Sigmoid colon (tissue), 7 donors: Measurements from ENCODE around the gene CHD5. TPM values are rescaled to one million over a fixed set of nuclear protein-coding genes. Genes with fewer than 3 reads are reported as not detected.

ENCODE experiments used
- DNase-seq: peaks from one replicate; pipeline ENCODE4 v3.0.0-alpha.2; 2019
- H3K27ac ChIP-seq, 4 donors: fragments of 200-600 bp; sonication (generic); one replicate each; pipeline ENCODE4 v1.5.1; 2016 to 2019; ENCODE audit warnings: mild to moderate bottlenecking in 1 of 4
- H3K27me3 ChIP-seq, 3 donors: fragments of 200-600 bp; sonication (generic); one replicate each; pipeline ENCODE4 v1.5.1; 2019; ENCODE audit warnings: mild to moderate bottlenecking in 1 of 3
- H3K36me3 ChIP-seq, 4 donors: fragments of 200-600 bp; sonication (generic); one replicate each; pipeline ENCODE4 v1.5.1; 2016 to 2019
- H3K4me1 ChIP-seq, 4 donors: fragments of 200-600 bp; sonication (generic); one replicate each; pipeline ENCODE4 v1.5.1; 2017 to 2019
- H3K4me3 ChIP-seq, 4 donors: fragments of 200-600 bp; sonication (generic); one replicate each; pipeline ENCODE4 v1.5.1; 2017 to 2019; ENCODE audit warnings: mild to moderate bottlenecking in 2 of 4, moderate library complexity in 1 of 4
- H3K9me3 ChIP-seq, 4 donors: fragments of 200-600 bp in 3 of 4; sonication (generic) in 3 of 4; one replicate each; pipeline versions ENCODE4 v1.5.1 to v1.6.1; 2013 to 2019
- CTCF ChIP-seq, 4 experiments: fragments of 450-650 bp in 3 of 4; fragments of 200-600 bp in 1 of 4; IDR thresholded peaks; one replicate each; pipeline ENCODE4 v1.5.1; 2016 to 2019; ENCODE audit warnings: antibody characterized with exemption in 4 of 4, mild to moderate bottlenecking in 3 of 4, moderate library complexity in 2 of 4
- EP300 ChIP-seq, 4 donors: sonication (generic); formaldehyde crosslinking; IDR thresholded peaks; one replicate each; pipeline ENCODE4 v1.6.1; 2017; ENCODE audit warnings: antibody characterized with exemption in 4 of 4
- POLR2A ChIP-seq, 2 donors: fragments of 450-650 bp; IDR thresholded peaks; one replicate each; pipeline ENCODE4 v1.6.1; 2016; ENCODE audit warnings: antibody characterized with exemption in 2 of 2, mild to moderate bottlenecking in 2 of 2, moderate library complexity in 2 of 2
- POLR2AphosphoS5 ChIP-seq, 4 donors: sonication (generic); formaldehyde crosslinking; IDR thresholded peaks; one replicate each; pipeline ENCODE4 v1.6.1; 2017; ENCODE audit warnings: antibody characterized with exemption in 4 of 4
- WGBS, 2 donors: extraction: QIAGEN DNeasy Blood & Tissue Kit; methylation state at CpG; one replicate each; pipeline ENCODE4 v1.1.7; 2013; 5-methylcytosine and 5-hydroxymethylcytosine counted together
- intact Hi-C: fragments of 100-400 bp; cut with DNase I; formaldehyde crosslinking; loops from one replicate; pipeline ENCODE4 v1.15.1; 2023
- polyA plus RNA-seq, 3 donors: library from polyadenylated mRNA; stranded (reverse); fragments of 200-250 nt; gene quantifications; one replicate each; pipeline ENCODE4 v1.2.3, GENCODE V29; 2013
- total RNA-seq, 4 donors: library from RNA; depleted of rRNA; stranded (reverse); fragments of >200 nt; gene quantifications; one replicate each; pipeline ENCODE4 v1.1.0, GENCODE V29; 2016
- donor health status: healthy with polysubstance abuse.
- donor health status: Bipolar disorder and iron deficiency.
- donor health status: healthy.

The CHD5 gene
- total and polyA plus RNA-seq, 7 donors: 0.49 to 2.8 (median 1.4) TPM; not detected in 2

DNA sequence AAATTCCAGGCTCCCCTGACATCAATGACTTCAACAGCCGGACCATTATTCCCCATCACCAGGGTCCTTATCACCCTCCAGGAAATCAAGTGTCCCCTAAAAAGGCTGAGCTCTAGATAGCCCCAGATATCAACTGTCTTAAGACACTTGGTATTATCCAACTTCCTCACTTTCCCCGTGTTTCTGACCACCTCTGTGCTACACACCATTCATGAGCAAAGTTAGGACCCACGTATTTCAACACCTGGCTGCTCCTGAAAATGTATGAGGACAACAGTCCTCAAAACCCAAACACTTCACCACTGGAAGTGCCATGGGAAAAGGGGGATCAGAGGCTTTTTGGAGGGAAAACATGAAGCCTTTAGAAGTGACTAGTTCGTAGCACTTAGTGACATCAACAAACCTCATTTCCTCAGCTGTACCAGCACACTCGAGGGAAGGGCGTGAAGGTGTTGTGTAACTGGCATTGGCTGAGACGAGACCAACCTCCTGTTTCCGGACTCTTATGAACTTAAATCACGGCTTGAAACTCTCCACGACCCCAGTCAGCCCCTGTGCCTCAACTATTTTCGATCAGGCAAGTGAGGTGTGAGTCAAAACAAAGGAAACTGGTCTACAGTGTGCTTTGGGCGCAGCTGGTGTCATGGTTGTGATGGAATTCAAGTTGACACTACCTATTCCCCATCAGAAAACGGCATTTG, 4.1 kb upstream of the CHD5 start:
- no peak for DNase-seq
- no peak overlapping the region for H3K4me3 ChIP-seq
- H3K9me3 ChIP-seq: no peaks in the 10 kb centered on the region
- intact Hi-C loops: no loop called here
- peak overlapping the region in 1 of 4 donors; percentile 43 for H3K27ac ChIP-seq
- peaks cover 2 to 19% (median 14%) of the 10 kb centered on the region in 3 donors for H3K27me3 ChIP-seq
- peaks cover 0 to 37% (median 15%) of the 10 kb centered on the region in 4 donors for H3K36me3 ChIP-seq
- 78 to 84% methylated on average over 13 of the region's 13 CpGs for WGBS, 2 donors
- peaks cover 0 to 26% (median 24%) of the 10 kb centered on the region in 4 donors for H3K4me1 ChIP-seq
- TF ChIP-seq POLR2A (IDR thresholded peaks at IDR 0.05) (no peak), EP300 (IDR thresholded peaks at IDR 0.05) (no peak), CTCF (IDR thresholded peaks at IDR 0.05) (no peak), POLR2AphosphoS5 (IDR thresholded peaks at IDR 0.05) (no peak)

GRCh38 chr1:6183520-6183989, 3.4 kb upstream of the CHD5 start:
- no peak for DNase-seq
- Histone ChIP-seq H3K4me1 (peaks cover 0 to 33% (median 30%) of the 10 kb centered on the region in 4 donors), H3K36me3 (peaks cover 0 to 30% (median 10%) of the 10 kb centered on the region in 4 donors), H3K27ac (no peak overlapping the region), H3K4me3 (no peak overlapping the region), H3K9me3 (no peaks in the 10 kb centered on the region), H3K27me3 (peaks cover 9 to 26% (median 21%) of the 10 kb centered on the region in 3 donors)
- 46 to 63% methylated on average over 6 of the region's 6 CpGs for WGBS, 2 donors
- no peak for TF ChIP-seq POLR2A (IDR thresholded peaks at IDR 0.05)
- no peak for TF ChIP-seq POLR2AphosphoS5 (IDR thresholded peaks at IDR 0.05)
- no peak for TF ChIP-seq CTCF (IDR thresholded peaks at IDR 0.05)
- TF ChIP-seq EP300 (IDR thresholded peaks at IDR 0.05): no peak
- intact Hi-C loops: no loop called here

DNA sequence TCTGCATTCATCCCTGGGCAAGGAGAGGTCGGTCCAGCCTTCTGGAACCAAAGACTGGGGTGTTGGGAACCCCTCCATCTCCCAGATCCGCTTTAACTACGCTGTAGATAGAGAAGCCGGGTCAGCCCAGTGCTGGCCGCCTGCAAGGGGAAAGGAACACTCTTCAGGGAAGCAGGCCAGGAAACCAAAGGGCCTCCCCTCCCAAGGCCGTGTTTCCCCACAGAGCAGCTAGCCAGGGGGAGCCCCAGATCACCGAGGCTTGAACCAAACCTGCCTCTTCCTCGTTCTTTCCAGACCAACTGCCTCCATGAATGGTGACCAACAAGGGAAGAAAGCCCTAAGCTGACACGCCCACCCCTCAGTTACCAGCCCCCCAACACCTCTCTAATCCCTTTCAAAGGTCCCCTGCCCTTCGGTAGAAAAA, 1.2 kb upstream of the CHD5 start:
- no peak for DNase-seq
- H3K36me3 ChIP-seq: peaks cover 0 to 11% (median 8%) of the 10 kb centered on the region in 4 donors
- intact Hi-C loops: no loop called here
- TF ChIP-seq EP300 (IDR thresholded peaks at IDR 0.05): no peak
- no peak for TF ChIP-seq CTCF (IDR thresholded peaks at IDR 0.05)
- no peak for TF ChIP-seq POLR2A (IDR thresholded peaks at IDR 0.05)
- no peak for TF ChIP-seq POLR2AphosphoS5 (IDR thresholded peaks at IDR 0.05)
- H3K9me3 ChIP-seq: no peaks in the 10 kb centered on the region
- WGBS, 2 donors: 10 to 22% methylated on average over 10 of the region's 10 CpGs
- peaks cover 0 to 37% (median 32%) of the 10 kb centered on the region in 4 donors for H3K4me1 ChIP-seq
- H3K4me3 ChIP-seq: no peak overlapping the region
- H3K27me3 ChIP-seq: peaks cover 21 to 48% (median 43%) of the 10 kb centered on the region in 3 donors
- peak overlapping the region in 1 of 4 donors; percentile 69 for H3K27ac ChIP-seq

DNA sequence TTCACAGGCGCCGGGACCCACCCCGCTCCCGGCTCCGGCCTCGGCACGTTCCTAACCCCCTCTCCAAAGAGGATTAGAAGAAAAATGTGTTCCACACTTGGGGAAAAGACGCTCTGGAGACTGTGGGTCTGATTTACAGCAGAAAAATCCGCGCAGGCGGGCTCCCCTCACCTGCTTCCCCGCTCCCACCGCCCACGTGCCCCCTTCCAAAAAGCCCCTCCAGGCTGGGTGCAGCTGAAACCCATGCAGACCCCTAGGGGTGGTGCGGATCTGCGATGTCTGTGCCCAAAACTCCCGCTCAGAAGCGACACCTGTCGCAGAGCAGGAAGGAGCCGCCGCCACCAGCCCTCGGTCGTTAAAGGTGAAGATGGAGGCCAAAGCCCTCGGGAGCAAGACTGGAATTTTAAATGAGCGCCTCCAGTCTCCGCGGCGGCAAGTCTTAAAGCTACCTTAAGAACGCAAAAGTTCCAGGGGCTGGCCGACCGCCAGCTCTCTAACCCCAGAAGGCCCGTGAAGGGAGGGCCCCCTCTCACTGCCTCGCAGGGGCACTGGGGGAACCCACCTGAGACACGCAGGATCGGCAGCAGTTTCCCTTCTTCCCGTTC, 688 bp upstream of the CHD5 start:
- no peak for DNase-seq
- Histone ChIP-seq H3K4me3 (peak overlapping the region in 1 of 4 donors; percentile 37), H3K36me3 (peaks cover 0 to 8% (median 5%) of the 10 kb centered on the region in 4 donors), H3K9me3 (no peaks in the 10 kb centered on the region), H3K27ac (peak overlapping the region in 1 of 4 donors; percentile 69), H3K27me3 (peaks cover 21 to 53% (median 49%) of the 10 kb centered on the region in 3 donors), H3K4me1 (peaks cover 0 to 37% (median 32%) of the 10 kb centered on the region in 4 donors)
- intact Hi-C loops: no loop called here
- TF ChIP-seq EP300 (IDR thresholded peaks at IDR 0.05) (no peak), CTCF (IDR thresholded peaks at IDR 0.05) (no peak), POLR2AphosphoS5 (IDR thresholded peaks at IDR 0.05) (no peak), POLR2A (IDR thresholded peaks at IDR 0.05) (no peak)
- WGBS, 2 donors: 3 to 6% methylated on average over 36 of the region's 36 CpGs
